HL-60/S4 (cell line): ENCODE data around the gene MICB.
"Not testable (repeated sequence)": the region's sequence is repeated elsewhere in the genome, so short reads cannot be mapped to it uniquely, and the experiment has no call there.

Source experiments
- in situ Hi-C: fragments of 300-500 bp; cut with MboI; formaldehyde crosslinking; loops from 2 replicates; pipeline ENCODE4 v1.14.3; 2022; ENCODE audit warnings: low sequenced_read_pairs

The MICB gene

GRCh38 chr6:31497531-31498476 lies at the start of gene MICB:
Gene MICB (plus strand): TSS chr6:31498145. CDS start chr6:31498194, 49 bp downstream.
- in situ Hi-C loops: no loop called here

- in situ Hi-C loops: no loop called here
Observed at GRCh38 chr6:31450751-31451150, 47.2 kb upstream of the MICB start.

GRCh38 chr6:31452859-31453258 lies 45.1 kb upstream of the MICB start:
- in situ Hi-C loops: no loop called here

- in situ Hi-C loops: no loop called here
Observed at GRCh38 chr6:31453259-31453658, 44.7 kb upstream of the MICB start.

- in situ Hi-C loops: not testable (repeated sequence)
Observed at GRCh38 chr6:31459864-31460263, 38.1 kb upstream of the MICB start.

GRCh38 chr6:31460361-31461025 lies 37.5 kb upstream of the MICB start:
- in situ Hi-C loops: no loop called here

GRCh38 chr6:31462026-31462963 lies 35.6 kb upstream of the MICB start:
- in situ Hi-C loops: no loop called here

- in situ Hi-C loops: no loop called here
Observed at GRCh38 chr6:31462964-31463870, 34.7 kb upstream of the MICB start.

- in situ Hi-C loops: no loop called here
Observed at GRCh38 chr6:31464252-31465184, 33.4 kb upstream of the MICB start.

- in situ Hi-C loops: no loop called here
Observed at GRCh38 chr6:31465185-31465536, 32.8 kb upstream of the MICB start.

- in situ Hi-C loops: no loop called here
Observed at GRCh38 chr6:31465718-31466117, 32.2 kb upstream of the MICB start.

- in situ Hi-C loops: no loop called here
Observed at GRCh38 chr6:31466466-31466865, 31.5 kb upstream of the MICB start.

- in situ Hi-C loops: no loop called here
Observed at GRCh38 chr6:31467151-31467550, 30.8 kb upstream of the MICB start.

- in situ Hi-C loops: no loop called here
Observed at GRCh38 chr6:31468311-31468710, 29.6 kb upstream of the MICB start.

GRCh38 chr6:31470801-31471200 lies 27.1 kb upstream of the MICB start:
- in situ Hi-C loops: no loop called here

- in situ Hi-C loops: no loop called here
Observed at GRCh38 chr6:31471711-31472110, 26.2 kb upstream of the MICB start.

GRCh38 chr6:31472259-31472658 lies 25.7 kb upstream of the MICB start:
- in situ Hi-C loops: no loop called here

- in situ Hi-C loops: no loop called here
Observed at GRCh38 chr6:31473244-31473643, 24.7 kb upstream of the MICB start.
